Measurements from ENCODE around the gene HNRNPF.
"Not testable (repeated sequence)": the region's sequence is repeated elsewhere in the genome, so short reads cannot be mapped to it uniquely, and the experiment has no call there.

HNRNPF gene

DNA sequence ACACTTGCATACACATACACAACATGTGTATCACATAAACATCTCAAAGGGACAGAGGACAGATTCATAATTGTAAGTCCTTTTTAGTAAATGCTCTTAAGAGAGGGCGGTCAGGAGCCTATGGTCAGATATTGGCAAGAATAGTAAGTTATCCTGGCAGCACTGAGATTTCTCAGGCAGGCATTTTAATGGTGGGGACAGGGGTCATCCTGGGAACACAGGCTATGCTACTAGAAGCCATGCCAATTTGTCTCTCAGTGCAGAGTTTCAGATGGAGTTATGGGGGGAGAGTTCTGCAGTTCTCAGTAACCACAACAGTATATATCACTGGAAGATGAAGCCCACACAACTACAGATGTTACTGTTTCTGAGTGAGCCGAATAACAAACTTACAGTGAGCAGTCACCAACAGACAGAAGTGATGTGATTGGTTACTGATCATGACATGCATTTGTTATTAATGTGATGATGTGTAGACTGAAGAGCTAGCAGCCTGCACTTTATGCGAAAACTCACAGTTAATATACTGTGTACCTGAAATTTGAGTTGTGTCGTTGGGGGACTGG is 44.4 kb upstream of the HNRNPF start:
- Histone ChIP-seq H3K9ac (ENCODE audit: low read length) (no peak overlapping the region), H3K36me3 (ENCODE audit: control insufficient read depth in 1 of 2, insufficient read depth in 2 of 2, low read length in 2 of 2) (no peaks in the 10 kb centered on the region), H4K91ac (ENCODE audit: low read depth, low read length) (no peak overlapping the region), H3K18ac (ENCODE audit: low read length) (no peak overlapping the region), H3K4me2 (ENCODE audit: low read length) (no peak overlapping the region), H3K14ac (ENCODE audit: low read length) (no peak overlapping the region), H4K8ac (ENCODE audit: low read depth, low read length) (no peak overlapping the region), H3K4ac (ENCODE audit: low read depth, low read length) (no peak overlapping the region), H3K79me2 (ENCODE audit: control insufficient read depth, insufficient read depth, low read length, poor library complexity) (peaks cover 3% of the 10 kb centered on the region), H3K4me1 (ENCODE audit: control insufficient read depth in 1 of 2, insufficient read depth in 2 of 2, low read length in 2 of 2) (peaks cover 5 to 7% of the 10 kb centered on the region in 2 experiments), H3K4me3 (ENCODE audit: low read depth, low read length) (no peak overlapping the region), H3K23ac (ENCODE audit: low read length) (no peak overlapping the region), H4K12ac (ENCODE audit: low read depth, low read length) (no peak overlapping the region), H3K27ac (ENCODE audit: low read depth, low read length) (no peak overlapping the region), H3K27me3 (ENCODE audit: insufficient read depth, low read length) (no peaks in the 10 kb centered on the region), H2AFZ (ENCODE audit: insufficient read depth, low read length, poor library complexity) (no peak overlapping the region), H3K9me3 (ENCODE audit: insufficient read depth, low read depth, low read length) (no peaks in the 10 kb centered on the region), H2BK120ac (ENCODE audit: insufficient read depth, low read length, poor library complexity) (no peak overlapping the region), H2BK5ac (ENCODE audit: low read depth, low read length, poor library complexity) (no peak overlapping the region), H3K79me1 (ENCODE audit: low read length) (peaks cover 13% of the 10 kb centered on the region), H2BK12ac (ENCODE audit: low read length) (no peak overlapping the region), H2AK5ac (ENCODE audit: low read length) (no peak overlapping the region)
- no CpG with 5 or more reads among the region's 4 CpGs for WGBS (ENCODE audit: extremely low coverage, insufficient coverage, insufficient read length)
- no peak for DNase-seq

DNA sequence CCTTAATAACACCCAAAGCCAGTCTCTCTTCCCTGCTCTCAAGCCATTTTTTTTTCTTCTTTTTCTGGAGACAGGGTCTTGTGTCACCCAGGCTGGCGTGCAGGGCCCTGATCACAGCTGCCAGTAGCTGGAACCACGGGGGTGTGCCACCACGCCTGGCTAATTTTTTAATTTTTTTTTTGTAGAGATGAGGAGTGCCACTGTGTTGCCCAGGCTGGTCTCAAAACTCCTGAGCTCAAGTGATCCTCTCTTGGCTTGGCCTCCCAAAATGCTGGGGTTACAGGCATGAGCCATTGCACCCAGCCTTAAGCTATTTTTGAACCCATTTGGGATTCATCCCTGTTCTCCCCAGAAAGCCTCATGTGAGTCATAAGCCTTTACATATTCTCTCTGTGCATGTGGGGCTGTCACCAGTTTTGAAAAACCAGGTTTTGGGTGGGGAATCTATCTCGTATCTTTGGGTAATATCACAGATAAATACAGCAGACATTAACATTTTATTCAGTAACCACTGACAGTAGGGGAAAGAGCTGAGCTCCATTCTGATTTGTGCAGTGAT is 43.4 kb upstream of the HNRNPF start:
- Histone ChIP-seq H2BK12ac (ENCODE audit: low read length) (no peak overlapping the region), H3K27ac (ENCODE audit: low read depth, low read length) (no peak overlapping the region), H3K14ac (ENCODE audit: low read length) (no peak overlapping the region), H3K4me1 (ENCODE audit: control insufficient read depth in 1 of 2, insufficient read depth in 2 of 2, low read length in 2 of 2) (peaks cover 5 to 7% of the 10 kb centered on the region in 2 experiments), H3K9me3 (ENCODE audit: insufficient read depth, low read depth, low read length) (no peaks in the 10 kb centered on the region), H4K8ac (ENCODE audit: low read depth, low read length) (no peak overlapping the region), H3K36me3 (ENCODE audit: control insufficient read depth in 1 of 2, insufficient read depth in 2 of 2, low read length in 2 of 2) (no peaks in the 10 kb centered on the region), H3K79me1 (ENCODE audit: low read length) (peaks cover 13% of the 10 kb centered on the region), H3K18ac (ENCODE audit: low read length) (no peak overlapping the region), H3K4me3 (ENCODE audit: low read depth, low read length) (no peak overlapping the region), H3K23ac (ENCODE audit: low read length) (no peak overlapping the region), H4K12ac (ENCODE audit: low read depth, low read length) (no peak overlapping the region), H2BK120ac (ENCODE audit: insufficient read depth, low read length, poor library complexity) (no peak overlapping the region), H2AFZ (ENCODE audit: insufficient read depth, low read length, poor library complexity) (no peak overlapping the region), H2AK5ac (ENCODE audit: low read length) (no peak overlapping the region), H3K4me2 (ENCODE audit: low read length) (no peak overlapping the region), H3K4ac (ENCODE audit: low read depth, low read length) (no peak overlapping the region), H3K27me3 (ENCODE audit: insufficient read depth, low read length) (no peaks in the 10 kb centered on the region), H2BK5ac (ENCODE audit: low read depth, low read length, poor library complexity) (no peak overlapping the region), H4K91ac (ENCODE audit: low read depth, low read length) (no peak overlapping the region), H3K79me2 (ENCODE audit: control insufficient read depth, insufficient read depth, low read length, poor library complexity) (peaks cover 3% of the 10 kb centered on the region), H3K9ac (ENCODE audit: low read length) (no peak overlapping the region)
- no peak for DNase-seq
- no CpG with 5 or more reads among the region's 4 CpGs for WGBS (ENCODE audit: extremely low coverage, insufficient coverage, insufficient read length)

DNA sequence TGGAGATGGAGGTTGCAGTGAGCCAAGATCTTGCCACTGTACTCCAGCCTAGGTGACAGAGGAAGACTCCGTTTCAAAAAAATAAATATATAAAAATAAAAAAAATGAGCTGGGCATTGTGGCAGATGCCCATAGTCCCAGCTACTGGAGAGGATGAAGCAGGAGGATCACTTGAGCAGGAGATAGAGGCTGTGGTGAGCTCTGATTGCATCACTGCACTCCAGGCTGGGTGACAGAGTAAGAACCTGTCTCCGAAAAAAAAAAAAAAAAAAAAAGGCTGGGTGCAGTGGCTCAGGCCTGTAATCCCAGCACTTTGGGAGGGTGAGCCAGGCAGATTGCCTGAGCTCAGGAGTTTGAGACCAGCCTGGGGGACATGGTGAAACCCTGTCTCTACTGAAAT is 39.8 kb upstream of the HNRNPF start:
- no peak for DNase-seq
- Histone ChIP-seq H3K9ac (ENCODE audit: low read length) (no peak overlapping the region), H3K18ac (ENCODE audit: low read length) (no peak overlapping the region), H2BK12ac (ENCODE audit: low read length) (no peak overlapping the region), H3K4me3 (ENCODE audit: low read depth, low read length) (no peak overlapping the region), H3K36me3 (ENCODE audit: control insufficient read depth in 1 of 2, insufficient read depth in 2 of 2, low read length in 2 of 2) (no peaks in the 10 kb centered on the region), H2AFZ (ENCODE audit: insufficient read depth, low read length, poor library complexity) (no peak overlapping the region), H3K79me2 (ENCODE audit: control insufficient read depth, insufficient read depth, low read length, poor library complexity) (no peaks in the 10 kb centered on the region), H3K23ac (ENCODE audit: low read length) (no peak overlapping the region), H2BK120ac (ENCODE audit: insufficient read depth, low read length, poor library complexity) (no peak overlapping the region), H3K4ac (ENCODE audit: low read depth, low read length) (no peak overlapping the region), H3K27me3 (ENCODE audit: insufficient read depth, low read length) (no peaks in the 10 kb centered on the region), H3K9me3 (ENCODE audit: insufficient read depth, low read depth, low read length) (peaks cover 6% of the 10 kb centered on the region), H4K12ac (ENCODE audit: low read depth, low read length) (no peak overlapping the region), H2BK5ac (ENCODE audit: low read depth, low read length, poor library complexity) (no peak overlapping the region), H3K14ac (ENCODE audit: low read length) (no peak overlapping the region), H3K79me1 (ENCODE audit: low read length) (no peaks in the 10 kb centered on the region), H4K8ac (ENCODE audit: low read depth, low read length) (no peak overlapping the region), H3K4me1 (ENCODE audit: control insufficient read depth in 1 of 2, insufficient read depth in 2 of 2, low read length in 2 of 2) (no peaks in the 10 kb centered on the region), H2AK5ac (ENCODE audit: low read length) (no peak overlapping the region), H3K27ac (ENCODE audit: low read depth, low read length) (no peak overlapping the region), H3K4me2 (ENCODE audit: low read length) (no peak overlapping the region), H4K91ac (ENCODE audit: low read depth, low read length) (no peak overlapping the region)
- WGBS (ENCODE audit: extremely low coverage, insufficient coverage, insufficient read length) = no CpG with 5 or more reads among the region's 2 CpGs

GRCh38 chr10:43446219-43447017 is 37.4 kb upstream of the HNRNPF start:
- H3K14ac ChIP-seq (ENCODE audit: low read length); H4K91ac ChIP-seq (ENCODE audit: low read depth, low read length); H2BK12ac ChIP-seq (ENCODE audit: low read length); H3K27me3 ChIP-seq (ENCODE audit: insufficient read depth, low read length); H2AK5ac ChIP-seq (ENCODE audit: low read length); H3K79me1 ChIP-seq (ENCODE audit: low read length); H3K23ac ChIP-seq (ENCODE audit: low read length); H3K4ac ChIP-seq (ENCODE audit: low read depth, low read length); H3K18ac ChIP-seq (ENCODE audit: low read length); H2BK5ac ChIP-seq (ENCODE audit: low read depth, low read length, poor library complexity); H3K9me3 ChIP-seq (ENCODE audit: insufficient read depth, low read depth, low read length); H4K8ac ChIP-seq (ENCODE audit: low read depth, low read length); H3K79me2 ChIP-seq (ENCODE audit: control insufficient read depth, insufficient read depth, low read length, poor library complexity); H3K36me3 ChIP-seq (ENCODE audit: control insufficient read depth in 1 of 2, insufficient read depth in 2 of 2, low read length in 2 of 2); H2AFZ ChIP-seq (ENCODE audit: insufficient read depth, low read length, poor library complexity); H3K4me3 ChIP-seq (ENCODE audit: low read depth, low read length); H3K4me1 ChIP-seq (ENCODE audit: control insufficient read depth in 1 of 2, insufficient read depth in 2 of 2, low read length in 2 of 2); H3K4me2 ChIP-seq (ENCODE audit: low read length); H3K27ac ChIP-seq (ENCODE audit: low read depth, low read length); H4K12ac ChIP-seq (ENCODE audit: low read depth, low read length); DNase-seq; H2BK120ac ChIP-seq (ENCODE audit: insufficient read depth, low read length, poor library complexity); H3K9ac ChIP-seq (ENCODE audit: low read length): not testable (repeated sequence)
- no CpG with 5 or more reads among the region's 53 CpGs for WGBS (ENCODE audit: extremely low coverage, insufficient coverage, insufficient read length)
